Gastrocnemius medialis (tissue), 4 donors: ENCODE data around the gene APOBEC4.

Source experiments
- POLR2A ChIP-seq, 2 donors: fragments of 450-650 bp; IDR thresholded peaks; one replicate each; pipeline ENCODE4 v1.6.1; 2017; ENCODE audit warnings: antibody characterized with exemption in 2 of 2, mild to moderate bottlenecking in 2 of 2, moderate library complexity in 2 of 2
- TF ChIP-seq, protein P1 (sequence below), 5 experiments: fragments of 450-650 bp in 3 of 5; fragments of 200-600 bp in 2 of 5; sonication (generic) in 2 of 5; IDR thresholded peaks in 4 of 5; conservative IDR thresholded peaks in 1 of 5; 1 replicate in 4 of 5; 2 replicates in 1 of 5; pipeline ENCODE4 v1.5.1; 2016 to 2019; ENCODE audit warnings: antibody characterized with exemption in 5 of 5, mild to moderate bottlenecking in 3 of 5, moderate library complexity in 3 of 5

DNA sequence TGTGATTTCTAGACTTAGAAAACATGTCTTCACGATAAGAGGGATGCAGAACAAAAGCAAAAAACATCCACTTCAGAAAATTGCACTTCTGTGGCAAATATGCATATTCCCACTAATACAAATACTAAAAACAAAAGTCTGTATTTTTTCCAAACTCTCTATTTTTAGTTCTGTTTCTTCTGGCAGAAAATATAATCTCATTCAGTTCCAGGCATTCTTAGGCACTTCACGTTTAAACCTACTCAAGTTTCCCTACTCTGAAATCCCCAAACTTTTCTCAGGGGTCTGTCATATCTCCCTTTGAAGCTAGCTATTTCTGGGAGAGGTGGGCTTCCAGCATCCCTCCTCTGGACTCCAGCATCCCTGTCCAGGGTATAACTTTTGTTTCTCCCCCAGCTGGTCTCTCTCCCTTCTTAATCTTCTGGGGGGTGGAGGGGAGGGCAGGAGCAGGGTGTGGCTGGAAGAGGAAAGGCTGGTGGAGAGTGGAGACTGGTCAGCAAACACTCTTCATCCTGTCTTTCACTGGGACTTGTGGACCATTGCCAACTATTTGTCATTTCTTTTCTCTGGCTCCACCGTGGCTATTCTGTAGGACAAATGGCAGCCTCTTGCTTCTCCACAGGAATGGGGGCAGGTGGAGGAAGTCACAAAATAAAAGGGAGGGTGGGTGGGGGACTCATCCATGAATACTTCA, 43.2 kb downstream of the APOBEC4 start:
- TF ChIP-seq, protein P1, sequence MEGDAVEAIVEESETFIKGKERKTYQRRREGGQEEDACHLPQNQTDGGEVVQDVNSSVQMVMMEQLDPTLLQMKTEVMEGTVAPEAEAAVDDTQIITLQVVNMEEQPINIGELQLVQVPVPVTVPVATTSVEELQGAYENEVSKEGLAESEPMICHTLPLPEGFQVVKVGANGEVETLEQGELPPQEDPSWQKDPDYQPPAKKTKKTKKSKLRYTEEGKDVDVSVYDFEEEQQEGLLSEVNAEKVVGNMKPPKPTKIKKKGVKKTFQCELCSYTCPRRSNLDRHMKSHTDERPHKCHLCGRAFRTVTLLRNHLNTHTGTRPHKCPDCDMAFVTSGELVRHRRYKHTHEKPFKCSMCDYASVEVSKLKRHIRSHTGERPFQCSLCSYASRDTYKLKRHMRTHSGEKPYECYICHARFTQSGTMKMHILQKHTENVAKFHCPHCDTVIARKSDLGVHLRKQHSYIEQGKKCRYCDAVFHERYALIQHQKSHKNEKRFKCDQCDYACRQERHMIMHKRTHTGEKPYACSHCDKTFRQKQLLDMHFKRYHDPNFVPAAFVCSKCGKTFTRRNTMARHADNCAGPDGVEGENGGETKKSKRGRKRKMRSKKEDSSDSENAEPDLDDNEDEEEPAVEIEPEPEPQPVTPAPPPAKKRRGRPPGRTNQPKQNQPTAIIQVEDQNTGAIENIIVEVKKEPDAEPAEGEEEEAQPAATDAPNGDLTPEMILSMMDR (IDR thresholded peaks at IDR 0.05 in 4 of 5, conservative IDR thresholded peaks at IDR 0.05 in 1 of 5) = no peak
- no peak for TF ChIP-seq POLR2A (IDR thresholded peaks at IDR 0.05)
